HCT116 (cell line): Measurements from ENCODE around the gene PPM1J. TPM values are rescaled to one million over a fixed set of nuclear protein-coding genes. Genes with fewer than 3 reads are reported as not detected.
A peak's percentile ranks its signal among the peaks of the same experiment; 100 is the strongest.

Experiments
- ATAC-seq: fragments of 200-7000 bp; cut with Tn5 transposase; 2 replicates; pipeline ENCODE4 v1.9.1; 2020; ENCODE audit warnings: mild to moderate bottlenecking, moderate library complexity
- BruUV-seq: library from RNA; stranded (reverse); fragments of 400-500 nt; replicated peaks from 2 replicates; lab custom pipeline; 2021; lab: Mats Ljungman, UMichigan
- CTCF ChIA-PET: fragments of 300-600 bp; sonication (Branson Sonifier 250); formaldehyde crosslinking; loops from one replicate; lab custom pipeline; 2021; ENCODE audit warnings: antibody characterized with exemption; lab: Charles Lee
- POLR2A ChIA-PET: fragments of 300-600, 350-600 bp; sonication (Branson Sonifier 250); formaldehyde crosslinking; loops from one replicate; lab custom pipeline; 2021; ENCODE audit warnings: antibody characterized with exemption; lab: Charles Lee
- RAD21 ChIA-PET, 2 experiments: fragments of 300-600 bp; sonication (Branson Sonifier 250); formaldehyde crosslinking; loops; one replicate each; lab custom pipeline; 2023; ENCODE audit warnings: low total read pairs in 2 of 2; ENCODE audit not compliant: uncharacterized antibody in 2 of 2, unreplicated experiment in 2 of 2, low non-redundant PET in 1 of 2; lab: Charles Lee
- DNase-seq: peaks from one replicate; pipeline ENCODE4 v3.0.0-alpha.2; 2010; ENCODE audit warnings: low read depth, low spot score
- H2AFZ ChIP-seq: fragments of 200-600 bp; shearing (Covaris generic), sonication (generic); 2 replicates; pipeline ENCODE4 v1.6.1; 2017; ENCODE audit warnings: low read depth, mixed run types, mixed read lengths, antibody characterized with exemption, low read length; ENCODE audit not compliant: poor library complexity, severe bottlenecking
- H3K27ac ChIP-seq: 2 replicates; pipeline ENCODE4 v1.5.1; 2012; ENCODE audit warnings: low read depth, low read length
- H3K27me3 ChIP-seq: fragments of 200-600 bp; sonication (generic); 2 replicates; pipeline ENCODE4 v1.6.1; 2016; ENCODE audit warnings: mixed run types, low read length, mixed read lengths; ENCODE audit not compliant: insufficient read depth
- H3K36me3 ChIP-seq, 2 experiments: fragments of 200-500 bp in 1 of 2; fragments of 200-600 bp in 1 of 2; sonication (Bioruptor generic) in 1 of 2; sonication (generic) in 1 of 2; 2 replicates each; pipeline versions ENCODE4 v1.5.1 to v1.6.1; 2014 to 2016; ENCODE audit warnings: low read length in 2 of 2, inconsistent platforms in 1 of 2, mixed read lengths in 1 of 2, mixed run types in 1 of 2; ENCODE audit not compliant: insufficient read depth in 2 of 2, control insufficient read depth in 1 of 2
- H3K4me1 ChIP-seq, 2 experiments: fragments of 200-600 bp in 1 of 2; sonication (generic) in 1 of 2; 2 replicates each; pipeline versions ENCODE4 v1.5.1 to v1.6.1; 2012 to 2017; ENCODE audit warnings: low read length in 2 of 2, inconsistent platforms in 1 of 2, mild to moderate bottlenecking in 1 of 2, mixed read lengths in 1 of 2, mixed run types in 1 of 2, moderate library complexity in 1 of 2; ENCODE audit not compliant: insufficient read depth in 2 of 2, control insufficient read depth in 1 of 2
- H3K4me2 ChIP-seq: fragments of 200-600 bp; sonication (generic); 2 replicates; pipeline ENCODE4 v1.6.1; 2017; ENCODE audit warnings: mixed run types, low read length, mixed read lengths
- H3K4me3 ChIP-seq, 2 experiments: fragments of 200-600 bp in 1 of 2; sonication (generic) in 1 of 2; replicated peaks in 1 of 2; 2 replicates each; pipeline ENCODE4 v1.5.1; 2011 to 2016; ENCODE audit warnings: low read length in 2 of 2, control low read depth in 1 of 2, low read depth in 1 of 2, mild to moderate bottlenecking in 1 of 2, mixed read lengths in 1 of 2, mixed run types in 1 of 2
- H3K79me2 ChIP-seq: fragments of 200-600 bp; sonication (generic); 2 replicates; pipeline ENCODE4 v1.6.1; 2017; ENCODE audit warnings: mild to moderate bottlenecking, mixed run types, low read length, moderate library complexity, mixed read lengths; ENCODE audit not compliant: insufficient read depth
- H3K9ac ChIP-seq: fragments of 200-600 bp; sonication (generic); 2 replicates; pipeline ENCODE4 v1.6.1; 2016; ENCODE audit warnings: low read length, mixed read lengths
- H3K9me2 ChIP-seq: fragments of 200-600 bp; sonication (generic), shearing (Covaris generic); 2 replicates; pipeline ENCODE4 v1.6.1; 2017; ENCODE audit warnings: mixed run types, mild to moderate bottlenecking, moderate library complexity; ENCODE audit not compliant: insufficient read depth
- H3K9me3 ChIP-seq, 2 experiments: fragments of 200-500 bp in 1 of 2; fragments of 200-600 bp in 1 of 2; sonication (Bioruptor generic) in 1 of 2; sonication (generic) in 1 of 2; 2 replicates each; pipeline ENCODE4 v1.6.1; 2014 to 2017; ENCODE audit warnings: low read length in 2 of 2, mixed read lengths in 2 of 2, inconsistent platforms in 1 of 2, low read depth in 1 of 2, mild to moderate bottlenecking in 1 of 2, mixed run types in 1 of 2, moderate library complexity in 1 of 2; ENCODE audit not compliant: control insufficient read depth in 1 of 2, insufficient read depth in 1 of 2
- H4K20me1 ChIP-seq: fragments of 200-600 bp; sonication (generic), shearing (Covaris generic); 2 replicates; pipeline ENCODE4 v1.6.1; 2017; ENCODE audit warnings: mixed run types, mild to moderate bottlenecking, moderate library complexity; ENCODE audit not compliant: insufficient read depth
- CEBPB ChIP-seq: IDR thresholded peaks from 2 replicates; pipeline ENCODE4 v1.6.1; 2012; ENCODE audit warnings: low read depth
- JUND ChIP-seq: IDR thresholded peaks from 2 replicates; pipeline ENCODE4 v1.6.1; 2012
- POLR2AphosphoS5 ChIP-seq: IDR thresholded peaks from 2 replicates; pipeline ENCODE4 v1.6.1; 2011; ENCODE audit warnings: mild to moderate bottlenecking, low read depth, low read length, moderate library complexity
- RAD21 ChIP-seq: IDR thresholded peaks from 2 replicates; pipeline ENCODE4 v1.6.1; 2012; ENCODE audit warnings: low read depth, mild to moderate bottlenecking
- SIN3A ChIP-seq: IDR thresholded peaks from 2 replicates; pipeline ENCODE4 v1.6.1; 2012; ENCODE audit warnings: low read depth
- YY1 ChIP-seq: IDR thresholded peaks from 2 replicates; pipeline ENCODE4 v1.6.1; 2011; ENCODE audit warnings: low read length, low read depth, moderate library complexity, mild to moderate bottlenecking; ENCODE audit not compliant: insufficient replicate concordance; ENCODE audit errors: extremely low read depth
- ZBTB33 ChIP-seq: IDR thresholded peaks from 2 replicates; pipeline ENCODE4 v1.6.1; 2011; ENCODE audit warnings: mild to moderate bottlenecking, low read length, moderate library complexity; ENCODE audit not compliant: insufficient replicate concordance; ENCODE audit errors: extremely low read depth
- ZNF274 ChIP-seq: fragments of 200-500 bp; sonication (Bioruptor generic); IDR thresholded peaks from 2 replicates; pipeline ENCODE4 v1.6.1; 2014; ENCODE audit warnings: mild to moderate bottlenecking, low read depth, low read length, inconsistent platforms
- intact Hi-C: fragments of 100-400 bp; cut with micrococcal nuclease; formaldehyde crosslinking; loops from 2 replicates; pipeline ENCODE4 v1.10.0; 2022
- total RNA-seq: library from RNA; stranded (reverse); gene quantifications from one replicate; pipeline ENCODE4 v1.2.1, GENCODE V29; 2021; ENCODE audit not compliant: unreplicated experiment
- TF ChIP-seq, protein P1 (sequence below): IDR thresholded peaks from 2 replicates; pipeline ENCODE4 v1.6.1; 2012; ENCODE audit warnings: low read depth
- TF ChIP-seq, protein P2 (sequence below), 3 experiments: fragments of 200-600 bp in 1 of 3; sonication (generic) in 1 of 3; IDR thresholded peaks in 2 of 3; conservative IDR thresholded peaks in 1 of 3; 2 replicates each; pipeline ENCODE4 v1.5.1; 2012 to 2017; ENCODE audit warnings: low read depth in 2 of 3, low read length in 2 of 3, antibody characterized with exemption in 1 of 3, borderline replicate concordance in 1 of 3, control low read depth in 1 of 3, mild to moderate bottlenecking in 1 of 3, mixed read lengths in 1 of 3, mixed run types in 1 of 3, moderate library complexity in 1 of 3; ENCODE audit not compliant: insufficient read depth in 1 of 3

PPM1J gene
- total RNA-seq, 1 experiment from 2014 or later, result 7.5 TPM

DNA sequence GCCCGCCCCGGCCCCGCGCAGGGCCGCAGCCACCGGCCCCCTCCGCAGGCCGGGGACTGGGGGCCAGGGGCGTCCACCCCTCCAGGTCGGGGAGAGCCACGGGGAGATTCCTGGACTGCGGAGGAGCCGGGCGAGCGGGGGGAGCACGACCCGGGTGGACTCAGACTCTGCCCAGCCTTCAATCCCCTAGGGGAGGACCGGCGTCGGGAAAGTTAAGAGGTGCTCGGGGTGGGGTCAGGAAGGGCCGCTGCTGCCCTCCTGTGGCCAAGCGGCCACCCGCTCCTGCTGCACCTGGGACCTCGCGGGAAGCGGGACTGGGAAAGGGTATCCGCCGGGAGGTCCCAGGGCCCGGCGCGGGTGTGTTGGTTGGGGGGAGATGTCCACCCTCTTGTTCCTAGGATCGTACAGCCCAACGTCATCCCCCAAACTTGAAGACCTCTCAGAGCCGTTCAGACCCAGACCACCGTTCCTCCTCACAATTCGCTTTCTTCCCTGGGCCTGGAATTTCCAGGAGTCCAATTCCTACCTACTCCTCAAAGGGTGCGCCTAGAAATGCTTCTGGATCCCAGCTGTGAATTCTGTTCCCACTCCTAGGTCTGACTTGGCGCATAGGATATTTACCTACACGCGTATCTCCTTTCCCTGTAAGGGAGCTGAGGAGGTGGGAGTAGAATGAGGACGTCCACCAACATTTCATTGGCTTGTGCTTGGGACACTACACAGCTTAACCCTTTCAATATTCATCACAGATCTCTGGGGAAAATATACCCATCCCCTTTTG is 7.7 kb downstream of the PPM1J start:
- Histone ChIP-seq H3K4me2 (peak overlapping the region; percentile 93), H3K79me2 (peaks cover 39% of the 10 kb centered on the region), H3K27ac (peak overlapping the region; percentile 77)

More for the DNA sequence above, 7.7 kb downstream of the PPM1J start:
- Histone ChIP-seq H4K20me1 (no peaks in the 10 kb centered on the region), H3K27me3 (no peaks in the 10 kb centered on the region), H3K9me3 (no peaks in the 10 kb centered on the region), H3K9me2 (no peaks in the 10 kb centered on the region), H2AFZ (no peak overlapping the region), H3K4me3 (peak overlapping the region; percentile 87 to 90), H3K4me1 (peaks cover 22 to 41% of the 10 kb centered on the region in 2 experiments), H3K36me3 (peaks cover under 1 to 2% of the 10 kb centered on the region in 2 experiments; a peak in 1 of 4 replicates), H3K9ac (peak overlapping the region; percentile 90)
- DNase-seq (peak; percentile 75), ATAC-seq (peak; percentile 82)
- RAD21 ChIA-PET, result no interaction called here
- CTCF ChIA-PET, result interaction anchor here (0.7 to 2.9 kb wide), 7 partner anchors 9 to 338 kb away, joined by 3 to 16 read pairs (median 4); partner anchors contain the start of gene ST7L
- intact Hi-C loops, result loop anchor here (1.0 to 10.0 kb wide), 2 partner anchors 183 to 316 kb away; no protein-coding TSS in a partner anchor
- POLR2A ChIA-PET, result interaction anchor here (0.8 to 1.2 kb wide), 2 partner anchors 313 to 316 kb away, joined by 3 to 5 read pairs; no protein-coding TSS in a partner anchor
- TF ChIP-seq SIN3A, result no peak
- peak; percentile 86 for TF ChIP-seq ZBTB33
- TF ChIP-seq CEBPB, result no peak
- TF ChIP-seq JUND, result no peak
- TF ChIP-seq, protein P1, sequence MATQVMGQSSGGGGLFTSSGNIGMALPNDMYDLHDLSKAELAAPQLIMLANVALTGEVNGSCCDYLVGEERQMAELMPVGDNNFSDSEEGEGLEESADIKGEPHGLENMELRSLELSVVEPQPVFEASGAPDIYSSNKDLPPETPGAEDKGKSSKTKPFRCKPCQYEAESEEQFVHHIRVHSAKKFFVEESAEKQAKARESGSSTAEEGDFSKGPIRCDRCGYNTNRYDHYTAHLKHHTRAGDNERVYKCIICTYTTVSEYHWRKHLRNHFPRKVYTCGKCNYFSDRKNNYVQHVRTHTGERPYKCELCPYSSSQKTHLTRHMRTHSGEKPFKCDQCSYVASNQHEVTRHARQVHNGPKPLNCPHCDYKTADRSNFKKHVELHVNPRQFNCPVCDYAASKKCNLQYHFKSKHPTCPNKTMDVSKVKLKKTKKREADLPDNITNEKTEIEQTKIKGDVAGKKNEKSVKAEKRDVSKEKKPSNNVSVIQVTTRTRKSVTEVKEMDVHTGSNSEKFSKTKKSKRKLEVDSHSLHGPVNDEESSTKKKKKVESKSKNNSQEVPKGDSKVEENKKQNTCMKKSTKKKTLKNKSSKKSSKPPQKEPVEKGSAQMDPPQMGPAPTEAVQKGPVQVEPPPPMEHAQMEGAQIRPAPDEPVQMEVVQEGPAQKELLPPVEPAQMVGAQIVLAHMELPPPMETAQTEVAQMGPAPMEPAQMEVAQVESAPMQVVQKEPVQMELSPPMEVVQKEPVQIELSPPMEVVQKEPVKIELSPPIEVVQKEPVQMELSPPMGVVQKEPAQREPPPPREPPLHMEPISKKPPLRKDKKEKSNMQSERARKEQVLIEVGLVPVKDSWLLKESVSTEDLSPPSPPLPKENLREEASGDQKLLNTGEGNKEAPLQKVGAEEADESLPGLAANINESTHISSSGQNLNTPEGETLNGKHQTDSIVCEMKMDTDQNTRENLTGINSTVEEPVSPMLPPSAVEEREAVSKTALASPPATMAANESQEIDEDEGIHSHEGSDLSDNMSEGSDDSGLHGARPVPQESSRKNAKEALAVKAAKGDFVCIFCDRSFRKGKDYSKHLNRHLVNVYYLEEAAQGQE, result no peak
- TF ChIP-seq, protein P2, sequence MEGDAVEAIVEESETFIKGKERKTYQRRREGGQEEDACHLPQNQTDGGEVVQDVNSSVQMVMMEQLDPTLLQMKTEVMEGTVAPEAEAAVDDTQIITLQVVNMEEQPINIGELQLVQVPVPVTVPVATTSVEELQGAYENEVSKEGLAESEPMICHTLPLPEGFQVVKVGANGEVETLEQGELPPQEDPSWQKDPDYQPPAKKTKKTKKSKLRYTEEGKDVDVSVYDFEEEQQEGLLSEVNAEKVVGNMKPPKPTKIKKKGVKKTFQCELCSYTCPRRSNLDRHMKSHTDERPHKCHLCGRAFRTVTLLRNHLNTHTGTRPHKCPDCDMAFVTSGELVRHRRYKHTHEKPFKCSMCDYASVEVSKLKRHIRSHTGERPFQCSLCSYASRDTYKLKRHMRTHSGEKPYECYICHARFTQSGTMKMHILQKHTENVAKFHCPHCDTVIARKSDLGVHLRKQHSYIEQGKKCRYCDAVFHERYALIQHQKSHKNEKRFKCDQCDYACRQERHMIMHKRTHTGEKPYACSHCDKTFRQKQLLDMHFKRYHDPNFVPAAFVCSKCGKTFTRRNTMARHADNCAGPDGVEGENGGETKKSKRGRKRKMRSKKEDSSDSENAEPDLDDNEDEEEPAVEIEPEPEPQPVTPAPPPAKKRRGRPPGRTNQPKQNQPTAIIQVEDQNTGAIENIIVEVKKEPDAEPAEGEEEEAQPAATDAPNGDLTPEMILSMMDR (IDR thresholded peaks at IDR 0.05 in 2 of 3, conservative IDR thresholded peaks at IDR 0.05 in 1 of 3; ENCODE audit: borderline replicate concordance in 1 of 3, insufficient read depth in 1 of 3, low read depth in 2 of 3, low read length in 2 of 3), result peak in 2 of 3 experiments; percentile 78 to 93; a peak in 4 of 6 replicates
- peak; percentile 36 for TF ChIP-seq YY1
- no peak for TF ChIP-seq RAD21
- TF ChIP-seq ZNF274, result no peak
- peak; percentile 57; the same call in 1 of the 2 replicates for TF ChIP-seq POLR2AphosphoS5
- BruUV-seq, result TSS peak; percentile 31
